Measurements from ENCODE around the gene FTL. TPM values are rescaled to one million over a fixed set of nuclear protein-coding genes. Genes with fewer than 3 reads are reported as not detected.

FTL gene
- total RNA-seq, 2 donors from 2014 or later: 1,824 to 3,385 TPM

GRCh38 chr19:48950830-48951519, 14.1 kb upstream of the FTL start:
- ATAC-seq (no peak), DNase-seq (no peak)
- H3K36me3 ChIP-seq (replicated peaks in 1 of 2; ENCODE audit: insufficient read depth in 1 of 2, low read depth in 2 of 2): no peaks in the 10 kb centered on the region
- no peak overlapping the region for H3K27ac ChIP-seq
- intact Hi-C loops (cut with DNase I): no loop called here
- H3K9me3 ChIP-seq: no peaks in the 10 kb centered on the region
- no peak for TF ChIP-seq POLR2A (IDR thresholded peaks at IDR 0.05)
- TF ChIP-seq CTCF (IDR thresholded peaks at IDR 0.05): no peak
- H3K4me3 ChIP-seq: no peak overlapping the region
- 48% methylated on average over 9 of the region's 9 CpGs for WGBS, 2 donors
- H3K27me3 ChIP-seq: no peaks in the 10 kb centered on the region
- peaks cover 15% of the 10 kb centered on the region for H3K4me1 ChIP-seq

DNA sequence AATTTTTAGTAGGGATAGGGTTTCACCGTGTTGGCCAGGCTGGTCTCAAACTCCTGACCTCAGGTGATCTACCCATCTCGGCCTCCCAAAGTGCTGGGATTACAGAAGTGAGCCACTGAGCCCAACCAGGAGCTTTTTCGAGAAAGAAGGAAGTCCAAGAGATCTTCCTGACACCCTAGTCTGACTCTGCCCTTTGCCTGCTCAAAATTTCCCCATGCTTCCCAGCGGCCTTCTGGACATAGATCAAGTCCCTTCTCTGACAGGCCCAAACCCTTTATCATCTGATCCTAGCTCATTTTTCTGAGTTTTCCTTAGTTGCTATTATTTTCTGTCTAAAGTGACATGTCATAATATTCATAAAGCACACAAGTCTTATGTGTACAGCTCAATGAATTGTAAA, 12.0 kb upstream of the FTL start:
- 77 to 79% methylated on average over 3 to 4 of the region's 4 CpGs for WGBS, 2 donors
- Histone ChIP-seq H3K4me3 (no peak overlapping the region), H3K36me3 (replicated peaks in 1 of 2; ENCODE audit: insufficient read depth in 1 of 2, low read depth in 2 of 2) (no peaks in the 10 kb centered on the region), H3K4me1 (peaks cover 18% of the 10 kb centered on the region), H3K9me3 (no peaks in the 10 kb centered on the region), H3K27me3 (no peaks in the 10 kb centered on the region), H3K27ac (no peak overlapping the region)
- ATAC-seq (no peak), DNase-seq (no peak)
- TF ChIP-seq CTCF (IDR thresholded peaks at IDR 0.05) (no peak), POLR2A (IDR thresholded peaks at IDR 0.05) (no peak)
- intact Hi-C loops (cut with DNase I): no loop called here

DNA sequence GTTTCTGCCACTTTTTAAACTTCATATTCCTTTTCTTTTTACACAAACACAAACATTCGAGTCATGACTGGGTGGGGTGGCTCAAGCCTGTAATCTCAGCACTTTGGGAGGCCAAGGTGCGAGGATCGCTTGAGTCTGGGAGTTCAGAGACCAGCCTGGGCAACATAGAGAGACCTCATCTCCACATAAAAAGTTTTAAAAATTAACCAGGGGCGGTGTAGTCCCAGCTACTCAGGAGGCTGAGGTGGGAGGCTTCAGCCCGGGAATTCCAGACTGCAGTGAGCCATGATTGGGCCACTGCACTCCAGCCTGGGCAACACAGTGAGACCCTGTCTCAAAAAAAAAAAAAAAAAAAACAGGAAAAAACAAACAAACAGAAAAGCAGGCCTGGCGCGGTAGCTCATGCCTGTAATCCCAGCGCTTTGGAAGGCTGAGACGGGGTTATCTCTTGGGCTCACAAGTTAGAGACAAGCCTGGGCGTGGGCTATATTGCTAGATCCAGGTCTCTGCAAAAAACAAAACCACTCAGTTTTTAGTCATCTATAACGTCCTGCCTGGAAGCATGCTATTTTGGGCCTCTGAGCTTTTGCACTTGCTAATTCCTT, 11.0 kb upstream of the FTL start:
- 49 to 54% methylated on average over 11 of the region's 11 CpGs for WGBS, 2 donors
- no peak overlapping the region for H3K4me3 ChIP-seq
- no peaks in the 10 kb centered on the region for H3K9me3 ChIP-seq
- no peaks in the 10 kb centered on the region for H3K36me3 ChIP-seq (replicated peaks in 1 of 2; ENCODE audit: insufficient read depth in 1 of 2, low read depth in 2 of 2)
- peaks cover 18% of the 10 kb centered on the region for H3K4me1 ChIP-seq
- H3K27ac ChIP-seq: peak overlapping the region in 3 of 4 donors; percentile 16 to 74 (median 68)
- H3K27me3 ChIP-seq: no peaks in the 10 kb centered on the region
- intact Hi-C loops (cut with DNase I): no loop called here
- ATAC-seq (no peak), DNase-seq (peak in 2 of 4 donors; percentile 13 to 21)
- TF ChIP-seq CTCF (IDR thresholded peaks at IDR 0.05) (no peak), POLR2A (IDR thresholded peaks at IDR 0.05) (no peak)

DNA sequence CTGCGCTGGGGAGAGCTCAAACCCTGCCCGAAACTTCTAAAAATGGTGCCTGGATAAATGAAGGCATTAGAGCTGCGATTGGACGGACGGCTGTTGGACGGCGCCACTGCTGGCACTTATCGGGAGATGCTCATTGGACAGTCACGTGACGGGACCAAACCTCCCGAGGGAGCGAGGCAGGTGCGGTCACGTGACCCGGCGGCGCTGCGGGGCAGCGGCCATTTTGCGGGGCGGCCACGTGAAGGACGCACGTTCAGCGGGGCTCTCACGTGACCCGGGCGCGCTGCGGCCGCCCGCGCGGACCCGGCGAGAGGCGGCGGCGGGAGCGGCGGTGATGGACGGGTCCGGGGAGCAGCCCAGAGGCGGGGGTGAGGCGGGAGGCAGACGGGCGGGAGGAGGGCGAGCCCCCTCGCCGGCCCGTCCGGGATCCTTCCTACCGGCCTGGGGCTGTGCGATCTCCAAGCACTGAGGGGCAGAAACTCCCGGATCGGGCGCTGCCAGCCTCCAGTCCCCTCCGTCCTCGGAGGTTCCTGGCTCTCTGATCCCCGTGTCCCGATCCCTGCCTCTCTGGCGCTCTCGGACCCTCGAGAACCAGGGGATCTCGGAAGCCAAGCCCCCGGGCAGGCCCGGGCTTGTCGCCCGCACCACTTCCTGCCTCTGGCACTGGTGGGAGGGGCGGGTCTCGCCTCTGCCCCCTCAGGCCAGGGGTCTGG, 10.4 kb upstream of the FTL start, which contains the start of gene BAX:
Gene BAX (plus strand): TSS at position 281 of the 713 bp plus-strand sequence. CDS start 54 bp downstream, at position 335.
- WGBS, 2 donors: 0% methylated on average over 1 to 71 of the region's 71 CpGs
- H3K27me3 ChIP-seq: no peaks in the 10 kb centered on the region
- H3K9me3 ChIP-seq: no peaks in the 10 kb centered on the region
- DNase-seq: peak; percentile 97 to 98 (median 98)
- H3K4me1 ChIP-seq: peaks cover 18% of the 10 kb centered on the region
- H3K4me3 ChIP-seq: peak within 1 kb of the TSS; percentile 18 to 55
- no peaks in the 10 kb centered on the region for H3K36me3 ChIP-seq (replicated peaks in 1 of 2; ENCODE audit: insufficient read depth in 1 of 2, low read depth in 2 of 2)
- intact Hi-C loops (cut with DNase I): no loop called here
- TF ChIP-seq POLR2A (IDR thresholded peaks at IDR 0.05) (peak in 2 of 3 donors; percentile 48 to 55), CTCF (IDR thresholded peaks at IDR 0.05) (peak in 1 of 7 experiments; percentile 45)
- H3K27ac ChIP-seq: peak within 1 kb of the TSS in 3 of 4 donors; percentile 41 to 74 (median 68)
- peak; percentile 94 for ATAC-seq
